ENCODE data around the gene CHPT1. TPM values are rescaled to one million over a fixed set of nuclear protein-coding genes. Genes with fewer than 3 reads are reported as not detected.
"Not testable (repeated sequence)": the region's sequence is repeated elsewhere in the genome, so short reads cannot be mapped to it uniquely, and the experiment has no call there.

The CHPT1 gene
- total RNA-seq, 1 donor from 2014 or later = 16.9 TPM

- no peak for DNase-seq (ENCODE audit: low spot score in 2 of 2, unreplicated experiment in 2 of 2)
- peaks cover 15% of the 10 kb centered on the region for H3K36me3 Mint-ChIP-seq
- no peak for TF ChIP-seq CTCF (IDR thresholded peaks at IDR 0.05; ENCODE audit: unreplicated experiment)
- no peak overlapping the region for H3K4me3 Mint-ChIP-seq
- H3K27me3 Mint-ChIP-seq (ENCODE audit: low read depth) = no peaks in the 10 kb centered on the region
- no peaks in the 10 kb centered on the region for H3K9me3 Mint-ChIP-seq
- H3K4me1 Mint-ChIP-seq = peaks cover 6% of the 10 kb centered on the region
- H3K27ac Mint-ChIP-seq = no peak overlapping the region
Measured at GRCh38 chr12:101729842-101730241, 32.4 kb downstream of the CHPT1 start.

- H3K9me3 Mint-ChIP-seq = no peaks in the 10 kb centered on the region
- H3K27ac Mint-ChIP-seq = no peak overlapping the region
- H3K36me3 Mint-ChIP-seq = peaks cover 11% of the 10 kb centered on the region
- no peaks in the 10 kb centered on the region for H3K27me3 Mint-ChIP-seq (ENCODE audit: low read depth)
- H3K4me3 Mint-ChIP-seq = no peak overlapping the region
- H3K4me1 Mint-ChIP-seq = peaks cover 6% of the 10 kb centered on the region
- no peak for DNase-seq (ENCODE audit: low spot score in 2 of 2, unreplicated experiment in 2 of 2)
- TF ChIP-seq CTCF (IDR thresholded peaks at IDR 0.05; ENCODE audit: unreplicated experiment) = no peak
Measured at GRCh38 chr12:101732318-101732717, 34.9 kb downstream of the CHPT1 start.

GRCh38 chr12:101733166-101733565, 35.7 kb downstream of the CHPT1 start:
- Mint-ChIP-seq H3K9me3 (no peaks in the 10 kb centered on the region), H3K4me3 (no peak overlapping the region), H3K27me3 (ENCODE audit: low read depth) (no peaks in the 10 kb centered on the region), H3K36me3 (peaks cover 14% of the 10 kb centered on the region), H3K4me1 (peaks cover 6% of the 10 kb centered on the region), H3K27ac (no peak overlapping the region)
- DNase-seq (ENCODE audit: low spot score in 2 of 2, unreplicated experiment in 2 of 2) = no peak
- no peak for TF ChIP-seq CTCF (IDR thresholded peaks at IDR 0.05; ENCODE audit: unreplicated experiment)

- H3K27ac Mint-ChIP-seq; DNase-seq (ENCODE audit: low spot score in 2 of 2, unreplicated experiment in 2 of 2); H3K4me1 Mint-ChIP-seq; H3K4me3 Mint-ChIP-seq; H3K9me3 Mint-ChIP-seq; H3K27me3 Mint-ChIP-seq (ENCODE audit: low read depth): not testable (repeated sequence)
- peaks cover 16% of the 10 kb centered on the region for H3K36me3 Mint-ChIP-seq
Measured at GRCh38 chr12:101734482-101734881, 37.0 kb downstream of the CHPT1 start.

- Mint-ChIP-seq H3K36me3 (peaks cover 20% of the 10 kb centered on the region), H3K4me1 (peaks cover 6% of the 10 kb centered on the region), H3K4me3 (no peak overlapping the region), H3K27ac (no peak overlapping the region), H3K9me3 (peaks cover 2% of the 10 kb centered on the region), H3K27me3 (ENCODE audit: low read depth) (no peaks in the 10 kb centered on the region)
- TF ChIP-seq CTCF (IDR thresholded peaks at IDR 0.05; ENCODE audit: unreplicated experiment) = no peak
- no peak for DNase-seq (ENCODE audit: low spot score in 2 of 2, unreplicated experiment in 2 of 2)
Measured at GRCh38 chr12:101737476-101737875, 40.0 kb downstream of the CHPT1 start.

GRCh38 chr12:101738920-101739665, 41.7 kb downstream of the CHPT1 start, which contains the start of gene SYCP3:
Gene SYCP3, minus strand, starts transcription at chr12:101739462. Its CDS starts 1,527 bp downstream, at chr12:101737935.
- Mint-ChIP-seq H3K4me3 (no peak within 1 kb of the TSS), H3K27me3 (ENCODE audit: low read depth) (no peaks in the 10 kb centered on the region), H3K36me3 (peaks cover 27% of the 10 kb centered on the region), H3K27ac (no peak within 1 kb of the TSS), H3K4me1 (no peaks in the 10 kb centered on the region), H3K9me3 (peaks cover 2% of the 10 kb centered on the region)
- no peak for DNase-seq (ENCODE audit: low spot score in 2 of 2, unreplicated experiment in 2 of 2)
- TF ChIP-seq CTCF (IDR thresholded peaks at IDR 0.05; ENCODE audit: unreplicated experiment) = no peak

Measured in mesothelial cell of epicardium (in vitro differentiated cells).